ENCODE data around the gene PSRC1.

The PSRC1 gene

GRCh38 chr1:109253803-109254620 is 28.9 kb downstream of the PSRC1 start:
- POLR2A ChIA-PET: interaction anchor here (0.8 to 3.0 kb wide), 8 partner anchors 12 to 294 kb away, joined by 3 to 13 read pairs (median 5); partner anchors contain the start of genes ATXN7L2, GNAI3, PSRC1 and SORT1
- CTCF ChIA-PET: interaction anchor here (1.1 to 2.1 kb wide), 7 partner anchors 10 to 279 kb away, joined by 4 to 10 read pairs (median 6); partner anchors contain the start of genes PSRC1 and SORT1
- no peak for DNase-seq (ENCODE audit: extremely low spot score)
- TF ChIP-seq ARNT (IDR thresholded peaks at IDR 0.05): no peak
- TF ChIP-seq FOXM1 (IDR thresholded peaks at IDR 0.05; ENCODE audit: borderline replicate concordance): no peak
- no peak for TF ChIP-seq FOXK2 (IDR thresholded peaks at IDR 0.05)
- no peak for TF ChIP-seq ELF4 (IDR thresholded peaks at IDR 0.05)
- no peak for TF ChIP-seq HDGF (IDR thresholded peaks at IDR 0.05; ENCODE audit: borderline replicate concordance)
- no peak for TF ChIP-seq CTBP1 (IDR thresholded peaks at IDR 0.05; ENCODE audit: borderline replicate concordance)
- TF ChIP-seq LEF1 (IDR thresholded peaks at IDR 0.05; ENCODE audit: borderline replicate concordance): no peak
- no peak for TF ChIP-seq ZNF384 (IDR thresholded peaks at IDR 0.05)
- no peak for TF ChIP-seq PKNOX1 (IDR thresholded peaks at IDR 0.05)
- no peak for TF ChIP-seq NFRKB (IDR thresholded peaks at IDR 0.05)
- no peak for TF ChIP-seq L3MBTL2 (conservative IDR thresholded peaks at IDR 0.05)
- TF ChIP-seq FOXA1 (IDR thresholded peaks at IDR 0.05): no peak
- no peak for TF ChIP-seq TARDBP (IDR thresholded peaks at IDR 0.05)
- no peak for TF ChIP-seq BHLHE40 (IDR thresholded peaks at IDR 0.05; ENCODE audit: borderline replicate concordance)
- no peak for TF ChIP-seq SUZ12 (IDR thresholded peaks at IDR 0.05)
- no peak for TF ChIP-seq SP1 (IDR thresholded peaks at IDR 0.05)

GRCh38 chr1:109252893-109253802 is 29.8 kb downstream of the PSRC1 start:
- CTCF ChIA-PET: interaction anchor here (1.1 to 2.1 kb wide), 6 partner anchors 11 to 280 kb away, joined by 4 to 10 read pairs (median 6); partner anchors contain the start of genes PSRC1 and SORT1
- POLR2A ChIA-PET: interaction anchor here (0.9 to 3.0 kb wide), 7 partner anchors 12 to 230 kb away, joined by 4 to 13 read pairs (median 5); partner anchors contain the start of genes ATXN7L2, PSRC1 and SORT1
- TF ChIP-seq NFRKB (IDR thresholded peaks at IDR 0.05) (no peak), FOXA1 (IDR thresholded peaks at IDR 0.05) (no peak), HDGF (IDR thresholded peaks at IDR 0.05; ENCODE audit: borderline replicate concordance) (no peak), L3MBTL2 (conservative IDR thresholded peaks at IDR 0.05) (no peak), ELF4 (IDR thresholded peaks at IDR 0.05) (no peak), PKNOX1 (IDR thresholded peaks at IDR 0.05) (no peak), FOXK2 (IDR thresholded peaks at IDR 0.05) (no peak), LEF1 (IDR thresholded peaks at IDR 0.05; ENCODE audit: borderline replicate concordance) (no peak), TARDBP (IDR thresholded peaks at IDR 0.05) (no peak), SUZ12 (IDR thresholded peaks at IDR 0.05) (no peak)

GRCh38 chr1:109252167-109252892 is 30.6 kb downstream of the PSRC1 start:
- CTCF ChIA-PET: no interaction called here
- no peak for DNase-seq (ENCODE audit: extremely low spot score)
- no peak for TF ChIP-seq TARDBP (IDR thresholded peaks at IDR 0.05)
- no peak for TF ChIP-seq NFRKB (IDR thresholded peaks at IDR 0.05)
- no peak for TF ChIP-seq FOXA1 (IDR thresholded peaks at IDR 0.05)
- POLR2A ChIA-PET: interaction anchor here (1.6 to 3.0 kb wide), 3 partner anchors 31 to 231 kb away, joined by 4 to 13 read pairs (median 4); partner anchors contain the start of genes ATXN7L2 and PSRC1

More at GRCh38 chr1:109252893-109253802, 29.8 kb downstream of the PSRC1 start:
- DNase-seq (ENCODE audit: extremely low spot score): no peak

- no peak for DNase-seq (ENCODE audit: extremely low spot score)
- POLR2A ChIA-PET: interaction anchor here (1.5 to 2.7 kb wide), 3 partner anchors 31 to 38 kb away, joined by 4 to 9 read pairs (median 7); partner anchors contain the start of genes PSRC1 and SARS1
- no peak for TF ChIP-seq ZNF384 (IDR thresholded peaks at IDR 0.05)
- TF ChIP-seq BHLHE40 (IDR thresholded peaks at IDR 0.05; ENCODE audit: borderline replicate concordance): no peak
- no peak for TF ChIP-seq SUZ12 (IDR thresholded peaks at IDR 0.05)
- no peak for TF ChIP-seq ARNT (IDR thresholded peaks at IDR 0.05)
- TF ChIP-seq LEF1 (IDR thresholded peaks at IDR 0.05; ENCODE audit: borderline replicate concordance): no peak
- no peak for TF ChIP-seq ELF4 (IDR thresholded peaks at IDR 0.05)
- TF ChIP-seq SP1 (IDR thresholded peaks at IDR 0.05): no peak
- TF ChIP-seq L3MBTL2 (conservative IDR thresholded peaks at IDR 0.05): no peak
- TF ChIP-seq NFRKB (IDR thresholded peaks at IDR 0.05): no peak
- TF ChIP-seq FOXA1 (IDR thresholded peaks at IDR 0.05): no peak
- no peak for TF ChIP-seq CTBP1 (IDR thresholded peaks at IDR 0.05; ENCODE audit: borderline replicate concordance)
- no peak for TF ChIP-seq TARDBP (IDR thresholded peaks at IDR 0.05)
- TF ChIP-seq FOXK2 (IDR thresholded peaks at IDR 0.05): no peak
- CTCF ChIA-PET: interaction anchor here (1.0 kb wide), 1 partner anchor 25 kb away, joined by 3 read pairs; no protein-coding TSS in a partner anchor
Measured at GRCh38 chr1:109251277-109252166, 31.4 kb downstream of the PSRC1 start.

Measured in HEK293T (cell line).